Epithelial cell of esophagus (primary cell): ENCODE data around the gene NDUFS6.

ENCODE experiments used
- DNase-seq: peaks from one replicate; pipeline ENCODE4 v3.0.0; 2010; ENCODE audit warnings: low read depth
- H3K4me3 ChIP-seq: 2 replicates; pipeline ENCODE4 v1.5.1; 2011; ENCODE audit warnings: mild to moderate bottlenecking, low read length, control low read depth
- TF ChIP-seq, protein P1 (sequence below): IDR thresholded peaks from 2 replicates; pipeline ENCODE4 v1.5.1; 2011; ENCODE audit warnings: low read depth, mild to moderate bottlenecking, low read length, control low read depth, inconsistent platforms; ENCODE audit not compliant: insufficient read depth; ENCODE audit errors: missing control alignments

Gene NDUFS6

DNA sequence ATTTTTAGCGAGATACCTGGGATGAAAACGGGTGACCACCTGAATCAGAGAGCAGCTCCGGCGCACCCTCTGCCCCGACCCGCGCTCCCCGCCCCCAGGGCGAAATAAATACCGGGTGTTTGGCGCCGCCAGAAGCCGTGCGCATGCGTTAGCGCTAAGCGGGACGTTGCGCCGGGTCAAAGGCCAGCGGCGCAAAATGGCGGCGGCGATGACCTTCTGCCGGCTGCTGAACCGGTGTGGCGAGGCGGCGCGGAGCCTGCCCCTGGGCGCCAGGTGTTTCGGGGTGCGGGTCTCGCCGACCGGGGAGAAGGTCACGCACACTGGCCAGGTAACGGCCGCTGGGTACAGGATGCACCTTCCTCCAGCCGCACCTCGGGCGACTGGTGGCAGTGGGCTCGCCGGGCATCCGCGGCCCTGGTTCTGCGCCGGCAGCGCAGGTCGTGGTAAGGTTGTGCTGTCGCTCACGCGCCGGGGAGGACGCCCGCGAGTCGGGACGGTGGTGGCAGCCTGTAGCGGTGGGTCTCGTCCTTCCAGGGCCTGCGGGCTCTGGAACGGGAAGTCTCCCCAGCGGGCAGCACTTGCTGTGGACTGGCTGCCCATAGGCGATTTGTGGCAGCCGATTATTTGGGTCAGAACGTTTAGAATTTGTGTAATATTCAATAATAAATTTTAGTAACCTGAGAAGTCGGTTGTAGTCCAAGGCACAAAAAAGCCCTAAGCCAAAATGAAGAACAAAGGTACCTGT is at the start of gene NDUFS6:
NDUFS6 (plus strand) TSS at position 186 of the 745 bp plus-strand sequence; CDS start at position 197, 11 bp downstream.
- TF ChIP-seq, protein P1, sequence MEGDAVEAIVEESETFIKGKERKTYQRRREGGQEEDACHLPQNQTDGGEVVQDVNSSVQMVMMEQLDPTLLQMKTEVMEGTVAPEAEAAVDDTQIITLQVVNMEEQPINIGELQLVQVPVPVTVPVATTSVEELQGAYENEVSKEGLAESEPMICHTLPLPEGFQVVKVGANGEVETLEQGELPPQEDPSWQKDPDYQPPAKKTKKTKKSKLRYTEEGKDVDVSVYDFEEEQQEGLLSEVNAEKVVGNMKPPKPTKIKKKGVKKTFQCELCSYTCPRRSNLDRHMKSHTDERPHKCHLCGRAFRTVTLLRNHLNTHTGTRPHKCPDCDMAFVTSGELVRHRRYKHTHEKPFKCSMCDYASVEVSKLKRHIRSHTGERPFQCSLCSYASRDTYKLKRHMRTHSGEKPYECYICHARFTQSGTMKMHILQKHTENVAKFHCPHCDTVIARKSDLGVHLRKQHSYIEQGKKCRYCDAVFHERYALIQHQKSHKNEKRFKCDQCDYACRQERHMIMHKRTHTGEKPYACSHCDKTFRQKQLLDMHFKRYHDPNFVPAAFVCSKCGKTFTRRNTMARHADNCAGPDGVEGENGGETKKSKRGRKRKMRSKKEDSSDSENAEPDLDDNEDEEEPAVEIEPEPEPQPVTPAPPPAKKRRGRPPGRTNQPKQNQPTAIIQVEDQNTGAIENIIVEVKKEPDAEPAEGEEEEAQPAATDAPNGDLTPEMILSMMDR: no peak
- peak; percentile 48 for DNase-seq
- peak within 1 kb of the TSS; percentile 76 for H3K4me3 ChIP-seq

DNA sequence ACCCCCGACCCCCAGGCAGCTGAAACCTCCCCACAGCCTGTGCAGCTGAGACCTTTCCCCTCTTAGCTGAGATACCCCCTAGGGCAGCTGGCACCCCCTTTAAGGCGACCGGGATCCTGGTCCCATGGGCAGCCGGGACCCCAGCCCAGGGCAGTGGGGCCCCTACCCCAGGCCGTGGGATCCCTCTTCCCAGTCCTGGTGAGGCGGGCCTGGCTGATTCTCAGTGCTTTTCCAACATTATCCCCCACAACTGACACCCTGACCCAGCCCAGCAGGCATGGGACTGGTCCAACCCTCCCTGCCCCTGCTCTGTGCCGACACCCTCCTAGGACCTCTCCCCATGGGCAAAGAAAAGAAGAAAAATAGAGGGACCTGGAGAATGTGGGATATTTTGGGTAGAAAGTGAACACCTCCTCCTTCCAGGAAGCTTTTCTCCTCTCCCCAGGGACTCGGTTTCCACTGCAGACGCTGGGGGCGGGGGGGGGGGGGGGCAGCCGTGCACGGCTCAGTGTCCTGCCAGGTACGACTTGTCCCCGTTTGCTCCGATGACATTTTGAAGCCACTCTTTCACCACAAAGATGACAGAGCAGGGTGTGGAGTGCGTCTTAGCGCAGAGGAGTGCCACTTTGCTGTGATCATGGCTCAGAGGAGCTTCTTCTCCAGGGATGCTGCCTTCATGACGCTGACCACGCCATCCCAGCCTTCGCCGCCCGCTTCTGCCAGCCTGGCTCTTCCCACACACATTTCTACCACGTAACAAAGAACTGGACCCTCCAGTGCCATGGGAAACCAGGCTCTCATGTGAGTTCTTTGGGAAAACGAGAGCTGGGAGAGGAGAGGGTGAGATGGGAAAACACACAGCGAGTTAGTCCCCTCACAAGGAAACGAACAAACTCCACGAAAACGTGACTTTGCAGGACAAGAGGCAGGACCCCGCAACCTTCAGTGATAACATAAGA is 49.1 kb upstream of the NDUFS6 start:
- no peak for DNase-seq
- TF ChIP-seq, protein P1: no peak
- H3K4me3 ChIP-seq: no peak overlapping the region

DNA sequence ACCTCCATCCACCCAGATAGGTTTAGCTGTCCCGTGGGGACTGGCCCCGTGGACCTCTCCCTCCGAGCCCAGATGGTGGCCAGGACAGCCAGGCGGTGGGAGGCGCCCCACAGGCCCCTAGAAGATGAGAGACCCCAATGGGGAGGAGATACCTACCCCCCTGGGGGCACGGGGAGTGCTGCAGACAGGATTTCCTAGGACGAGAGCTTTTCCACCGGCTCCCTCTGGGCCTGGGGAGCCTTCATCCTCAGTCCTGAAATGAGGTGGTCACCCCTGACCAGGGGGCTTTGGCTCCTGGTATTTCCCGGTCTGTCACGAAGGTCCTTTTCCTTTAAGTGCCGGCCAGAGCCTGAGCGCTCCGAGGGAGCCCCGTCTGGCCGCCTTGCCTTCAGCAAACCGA is 48.3 kb upstream of the NDUFS6 start:
- no peak for DNase-seq
- H3K4me3 ChIP-seq: no peak overlapping the region
- TF ChIP-seq, protein P1: no peak

DNA sequence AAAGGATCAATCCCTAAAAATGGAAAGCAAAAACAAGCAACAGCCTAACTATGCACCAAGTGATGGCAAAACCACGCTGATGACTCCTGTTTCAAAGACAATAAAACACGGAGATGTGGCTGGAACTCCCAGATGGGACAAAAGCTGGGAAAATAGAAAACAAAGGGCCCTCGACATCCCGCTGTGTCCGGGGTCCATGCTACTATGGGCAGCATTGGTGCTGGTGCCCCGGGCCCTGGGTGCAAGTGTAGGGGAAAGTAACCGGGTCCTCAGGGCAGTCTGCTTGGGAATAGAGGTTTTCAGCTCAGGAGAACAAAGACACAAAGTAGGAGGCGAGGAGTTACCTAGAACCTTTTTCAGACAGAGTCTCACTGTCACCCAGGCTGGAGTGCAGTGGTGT is 47.7 kb upstream of the NDUFS6 start:
- DNase-seq: no peak
- no peak overlapping the region for H3K4me3 ChIP-seq
- TF ChIP-seq, protein P1: no peak

DNA sequence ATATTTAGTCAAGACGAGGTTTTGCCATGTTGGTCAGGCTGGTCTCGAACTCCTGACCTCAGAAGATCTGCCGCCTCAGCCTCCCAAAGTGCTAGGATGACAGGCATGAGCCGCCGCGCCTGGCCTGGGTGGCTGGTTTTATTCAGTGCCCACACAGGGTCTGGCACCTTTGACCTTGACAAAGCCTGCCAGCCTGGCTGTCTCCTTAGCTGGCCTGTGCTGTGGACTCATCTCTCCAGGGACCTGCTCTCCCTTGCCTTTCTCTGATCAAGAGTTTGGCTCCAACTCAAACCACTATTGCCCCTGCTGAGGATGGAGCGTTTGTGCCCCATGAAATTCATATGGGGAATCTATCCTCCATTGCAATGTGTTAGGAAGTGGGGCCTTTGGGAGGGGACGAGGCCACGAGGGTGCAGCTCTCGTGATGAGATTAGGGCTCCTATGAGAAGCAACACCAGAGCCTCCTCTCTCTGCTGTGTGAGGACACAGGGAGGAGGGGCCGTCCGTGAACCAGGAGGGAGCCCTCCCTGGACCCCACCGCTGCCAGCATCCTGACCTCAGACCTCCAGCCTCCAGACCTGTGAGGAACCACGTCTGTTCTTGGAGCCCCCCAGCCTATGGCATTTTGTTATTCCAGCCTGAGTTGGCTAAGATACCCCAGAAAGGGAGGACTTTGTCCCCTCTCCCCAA is 46.5 kb upstream of the NDUFS6 start:
- DNase-seq: no peak
- no peak overlapping the region for H3K4me3 ChIP-seq
- TF ChIP-seq, protein P1: no peak

DNA sequence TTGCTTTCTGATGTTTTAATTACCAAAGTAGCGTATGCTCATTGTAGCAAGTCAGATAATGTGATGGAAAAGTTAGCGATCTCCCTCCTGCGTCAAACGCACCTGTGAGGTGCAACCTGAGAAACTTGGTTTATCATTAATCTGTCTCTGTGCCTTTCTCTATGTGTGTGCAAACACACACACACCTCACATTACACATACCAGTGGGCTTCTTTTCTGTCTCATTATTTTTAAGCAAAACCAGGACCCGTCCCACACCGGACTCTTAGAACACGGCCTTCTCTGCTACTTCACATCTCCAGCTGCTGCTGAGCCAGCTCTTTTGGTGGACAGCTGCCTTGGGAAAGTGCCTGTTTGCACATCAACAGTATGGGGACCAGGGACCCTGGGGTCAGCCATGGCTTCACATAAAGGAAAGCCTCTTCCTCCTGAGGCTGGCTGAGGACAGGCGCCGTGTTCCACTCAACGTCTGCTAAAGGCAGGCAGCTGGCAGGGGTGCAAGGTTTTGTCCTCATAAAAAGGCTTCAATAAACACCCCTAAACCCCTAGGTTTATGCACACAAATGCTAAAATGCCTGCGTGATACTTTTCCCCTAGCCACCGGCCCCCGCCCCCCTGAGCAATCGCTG is 45.8 kb upstream of the NDUFS6 start:
- DNase-seq: no peak
- TF ChIP-seq, protein P1: no peak

More for the DNA sequence above, 45.8 kb upstream of the NDUFS6 start:
- no peak overlapping the region for H3K4me3 ChIP-seq
